HG02642 (cell line): Measurements from ENCODE around the gene SV2C.

Source experiments
- ATAC-seq: cut with Tn5 transposase; IDR thresholded peaks from one replicate; pipeline ENCODE4 v1.9.1; 2021; ENCODE audit warnings: mild to moderate bottlenecking; ENCODE audit not compliant: unreplicated experiment, poor library complexity

SV2C gene

DNA sequence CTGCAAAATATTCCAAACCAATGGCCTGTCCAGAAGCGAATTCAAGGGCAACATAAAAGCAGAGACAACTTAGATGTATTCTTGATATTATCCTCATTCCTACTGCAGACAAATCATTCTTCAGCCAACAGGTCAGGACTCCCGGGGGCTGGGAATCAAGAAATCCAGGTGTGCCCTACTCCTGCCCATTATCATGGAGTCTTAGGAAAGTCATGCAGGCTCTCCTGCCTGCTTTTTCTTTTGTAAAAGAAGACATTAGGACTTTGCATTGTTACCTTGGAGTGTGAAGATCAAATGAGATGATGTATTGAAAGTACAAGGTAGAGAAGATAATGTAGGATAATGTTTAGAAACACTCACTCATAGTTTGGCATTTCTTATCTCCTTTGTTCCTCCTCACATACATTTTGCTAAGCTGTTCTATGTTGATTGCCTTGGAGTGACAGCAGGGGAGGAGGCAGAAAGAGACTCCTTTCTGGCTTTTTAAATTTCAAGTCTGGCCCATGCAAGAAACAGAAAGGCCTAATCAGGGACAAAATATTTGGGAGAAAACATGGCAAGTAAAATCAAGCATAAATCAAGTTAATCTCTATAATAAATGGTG is 113.8 kb downstream of the SV2C start:
- no peak for ATAC-seq

DNA sequence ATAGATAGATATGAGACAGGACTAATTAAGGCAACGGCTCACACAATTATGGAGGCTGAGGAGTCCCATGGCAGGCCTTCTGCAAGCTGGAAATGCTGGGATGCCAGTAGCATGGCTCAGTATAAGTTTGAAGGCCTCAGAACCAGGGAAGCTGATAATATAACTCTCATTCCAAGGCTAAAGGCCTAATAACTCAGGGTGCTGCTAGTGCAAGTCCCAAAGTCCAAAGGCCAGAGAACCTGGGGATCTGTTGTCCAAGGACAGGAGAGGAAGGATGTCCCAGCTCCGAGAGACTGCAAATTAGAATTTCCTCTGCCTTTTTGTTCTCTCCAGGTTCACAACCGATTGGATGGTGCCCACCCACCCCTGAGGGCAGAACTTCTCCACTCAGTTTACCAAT is 114.5 kb downstream of the SV2C start:
- ATAC-seq = no peak

DNA sequence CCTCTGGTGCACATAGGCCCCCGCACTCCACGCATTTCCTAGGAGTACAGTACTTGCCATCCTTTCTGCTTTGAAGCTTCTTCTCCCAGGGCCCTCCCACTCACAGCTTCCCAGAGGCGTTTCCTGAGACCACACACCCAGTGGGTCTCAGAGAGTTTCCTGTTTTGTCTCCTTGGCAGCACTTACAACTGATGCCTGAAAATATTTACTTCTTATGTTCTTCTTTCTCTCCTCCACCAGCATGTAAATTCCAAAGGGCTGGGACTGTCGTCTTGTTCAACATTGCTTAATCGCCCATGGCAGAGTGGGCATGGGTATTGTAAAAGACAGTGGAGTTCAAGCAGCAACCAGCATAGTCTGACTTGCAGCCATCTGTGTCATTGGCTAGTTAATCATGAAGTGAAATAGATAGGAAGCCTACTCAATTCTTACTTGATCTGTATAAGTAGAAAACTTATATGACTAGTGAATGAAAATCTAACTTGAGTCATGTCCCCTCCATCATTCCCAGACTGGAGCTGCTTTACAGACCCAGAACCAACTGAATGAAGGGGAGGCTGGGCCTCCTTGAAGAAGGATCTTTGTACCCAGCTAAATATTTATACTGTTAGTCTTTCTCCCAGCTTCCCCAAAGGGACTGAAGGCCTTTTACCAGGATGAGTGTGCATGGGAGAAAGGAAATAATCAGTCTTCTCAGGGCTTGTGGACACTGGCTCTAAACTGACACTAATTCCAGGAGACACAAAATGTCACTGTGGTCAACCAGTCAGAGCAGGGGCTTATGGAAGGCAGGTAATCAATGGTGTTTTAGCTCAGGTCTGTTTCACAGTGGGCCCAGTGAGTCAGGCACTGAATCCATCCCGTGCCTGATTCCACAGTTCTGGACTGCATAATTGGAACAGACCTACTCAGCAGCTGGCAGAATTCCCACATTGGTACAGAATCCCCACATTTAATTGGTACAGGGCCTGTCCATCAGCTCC is 116.4 kb downstream of the SV2C start:
- ATAC-seq = no peak

DNA sequence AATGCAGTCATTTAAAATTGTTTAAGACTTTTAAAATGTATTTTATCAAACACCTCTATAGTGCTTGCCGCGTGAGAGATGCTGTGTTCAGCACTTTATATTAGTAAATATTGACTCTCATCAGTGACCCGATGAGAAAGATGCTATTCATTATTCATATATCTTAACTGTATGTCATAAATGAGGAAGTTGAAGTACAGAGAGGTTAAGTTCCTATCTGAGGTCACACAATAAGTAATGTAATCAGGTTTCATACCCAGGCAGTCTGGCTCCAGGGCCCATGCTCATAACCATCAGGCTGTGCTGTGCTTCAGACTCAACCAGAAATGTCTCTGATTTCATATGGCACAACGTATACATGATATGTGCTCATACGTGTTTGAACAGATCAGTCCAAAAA is 119.0 kb downstream of the SV2C start:
- no peak for ATAC-seq

DNA sequence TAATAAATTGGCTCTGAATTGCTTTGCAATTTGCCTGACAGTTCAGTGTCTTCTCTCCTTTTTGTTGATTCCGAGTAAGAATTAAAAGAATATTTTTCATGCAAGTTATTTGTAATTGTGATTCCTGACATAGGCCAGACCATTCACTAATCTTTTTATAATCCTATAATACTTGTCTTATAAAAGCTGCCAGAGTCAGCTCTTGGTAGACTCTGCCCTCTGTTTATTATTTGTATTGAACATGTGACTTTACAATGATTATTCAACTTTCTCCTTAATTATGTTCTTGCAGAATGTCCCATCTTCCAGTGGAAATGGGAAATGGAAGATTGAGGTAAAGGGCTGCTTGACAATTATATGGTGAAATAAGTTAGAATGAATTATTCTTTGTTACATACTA is 121.0 kb downstream of the SV2C start:
- ATAC-seq = no peak

DNA sequence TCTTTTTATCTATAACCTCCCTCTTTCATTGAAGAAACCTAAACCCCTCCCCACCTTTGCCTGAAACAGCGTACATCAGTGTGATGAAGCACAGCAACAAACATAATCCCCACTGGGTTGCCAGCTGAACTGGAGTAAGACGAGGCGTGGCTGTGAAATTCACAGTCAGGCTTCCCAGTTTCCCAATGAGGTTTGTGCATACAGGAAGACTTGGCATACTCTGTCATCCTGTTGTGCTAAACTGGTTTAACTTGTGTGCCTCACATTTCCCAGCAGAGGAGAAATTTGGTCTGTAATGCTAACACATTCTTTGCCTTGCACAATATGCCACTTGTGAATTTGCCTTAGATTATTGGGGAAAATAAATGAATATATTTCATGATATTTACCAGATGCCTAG is 121.5 kb downstream of the SV2C start:
- no peak for ATAC-seq

DNA sequence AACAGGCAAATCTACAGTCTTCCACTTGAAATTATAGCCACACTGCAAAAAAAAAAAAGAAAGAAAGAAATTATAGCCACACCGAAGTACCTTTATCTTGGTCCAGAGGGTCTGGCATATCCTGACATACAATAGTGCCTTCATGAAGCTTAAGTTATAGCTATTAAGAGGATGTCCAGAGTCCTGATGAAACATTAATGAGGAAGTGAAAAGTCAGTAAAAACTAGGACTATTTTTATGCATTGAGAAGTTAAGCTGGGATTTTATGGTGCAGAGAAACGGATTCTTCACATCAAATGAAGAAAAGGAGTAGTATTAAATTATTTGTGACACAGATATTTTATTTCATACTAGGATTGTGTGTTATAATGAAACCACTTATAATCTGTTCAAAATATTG is 123.9 kb downstream of the SV2C start:
- ATAC-seq = no peak

DNA sequence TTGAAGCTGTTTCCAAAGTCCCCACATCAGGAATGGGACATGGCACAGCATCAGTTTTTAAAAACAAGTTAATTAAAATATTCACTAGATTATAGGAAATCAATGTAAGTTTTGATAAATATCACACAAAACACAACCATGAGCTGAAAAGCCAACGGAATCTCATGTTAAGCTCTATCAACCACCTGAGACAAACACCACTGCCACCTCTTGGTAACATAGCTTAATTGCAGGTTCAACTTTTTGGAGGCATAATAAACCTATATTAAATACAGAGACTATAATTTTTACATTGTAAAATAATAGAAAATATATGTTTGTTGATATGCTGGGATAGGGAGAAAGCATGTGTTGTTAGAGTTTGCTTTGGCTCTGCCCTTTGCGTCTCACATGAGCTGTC is 126.1 kb downstream of the SV2C start:
- no peak for ATAC-seq

DNA sequence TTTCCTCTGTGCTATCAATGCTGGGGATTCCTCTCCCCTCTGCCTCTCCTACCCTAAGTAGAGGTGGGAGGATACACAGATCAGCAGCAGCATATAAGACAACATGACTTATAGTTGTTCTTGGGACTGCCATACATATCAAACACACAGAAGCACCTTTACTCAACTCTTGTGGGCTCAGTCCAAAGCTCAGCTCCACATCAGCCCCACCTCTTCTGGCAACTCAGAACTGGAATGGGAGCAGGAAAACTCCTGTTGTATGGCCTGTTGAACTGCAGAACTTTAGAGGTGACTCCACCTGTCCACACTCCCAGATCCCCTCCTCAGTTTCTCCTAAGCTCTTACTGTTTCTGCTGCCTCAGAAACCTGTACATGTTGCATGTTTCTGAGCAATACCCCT is 127.8 kb downstream of the SV2C start:
- ATAC-seq = no peak

DNA sequence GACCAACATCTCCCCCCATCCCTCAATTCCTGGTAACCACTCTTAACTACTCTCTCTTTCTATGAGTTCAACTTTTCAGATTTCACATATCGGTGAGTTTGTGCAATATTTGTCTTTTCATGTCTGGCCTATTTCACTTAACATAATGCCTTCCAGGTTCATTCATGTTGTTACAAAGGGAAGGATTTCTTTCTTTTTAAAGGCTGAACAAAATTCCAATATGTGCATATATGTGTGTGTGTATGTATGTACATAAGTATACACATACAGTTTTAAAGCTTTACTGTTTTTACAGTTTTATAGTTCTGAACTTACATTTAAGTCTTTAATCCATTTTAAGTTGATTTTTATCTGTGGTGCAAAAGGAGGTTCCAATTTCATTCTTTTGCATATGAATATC is 130.7 kb downstream of the SV2C start:
- no peak for ATAC-seq

DNA sequence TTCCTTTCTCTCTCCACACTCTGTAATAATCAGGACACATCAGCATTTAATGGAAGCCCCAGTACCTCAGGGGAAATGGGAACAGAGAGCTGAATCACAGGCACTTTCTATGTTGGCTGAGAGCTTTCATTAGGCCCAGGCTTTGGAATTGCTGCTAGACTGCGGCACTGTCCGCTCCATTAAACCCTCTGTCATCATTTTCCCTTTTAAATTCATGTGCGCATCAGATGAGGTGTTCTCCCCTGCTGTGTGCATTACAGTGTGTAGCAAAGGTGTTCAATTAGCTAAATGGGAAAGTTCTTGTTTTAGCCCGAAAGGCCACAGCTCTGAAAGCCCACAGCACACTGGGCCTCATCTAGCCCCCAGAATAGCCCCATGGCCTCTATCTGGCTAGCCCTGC is 133.6 kb downstream of the SV2C start:
- ATAC-seq = no peak

DNA sequence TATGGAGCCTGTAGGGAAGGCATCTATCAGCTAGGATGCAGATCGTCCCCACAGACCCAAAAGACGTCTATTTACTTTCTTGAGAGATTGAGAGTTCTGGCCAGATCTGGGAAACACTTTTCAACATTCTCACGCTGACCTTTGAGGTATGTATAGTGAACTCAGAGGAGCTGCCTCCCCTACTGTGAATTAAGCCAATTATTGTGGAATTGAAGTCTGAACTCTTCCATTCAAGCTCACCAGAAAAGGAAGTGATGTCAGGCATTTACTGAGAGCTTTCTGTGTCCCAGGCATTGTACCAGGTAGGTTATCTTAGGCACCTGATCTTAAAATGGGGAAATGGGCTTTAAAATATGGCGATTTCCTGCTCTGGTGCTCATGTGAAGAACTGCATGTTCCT is 136.5 kb downstream of the SV2C start:
- ATAC-seq = no peak

DNA sequence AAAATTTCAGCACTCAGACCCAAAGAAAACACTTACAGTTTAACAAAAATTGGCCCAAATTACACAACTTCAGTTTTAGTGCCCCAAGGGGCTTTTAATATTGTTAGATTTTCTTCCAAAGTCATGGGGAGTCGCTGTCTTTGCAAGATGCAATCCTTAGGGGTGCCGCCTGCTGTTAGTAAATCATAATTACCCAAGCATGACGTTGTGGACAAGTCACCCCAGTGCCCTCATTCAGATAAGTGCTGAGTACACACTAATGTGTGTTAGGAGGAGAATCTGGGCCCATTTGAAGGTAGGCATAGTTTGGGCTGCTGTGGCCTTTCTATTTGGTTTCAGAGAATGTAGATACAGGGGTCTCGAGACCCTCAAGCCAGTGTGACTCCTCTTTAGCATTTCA is 138.1 kb downstream of the SV2C start:
- ATAC-seq = no peak

DNA sequence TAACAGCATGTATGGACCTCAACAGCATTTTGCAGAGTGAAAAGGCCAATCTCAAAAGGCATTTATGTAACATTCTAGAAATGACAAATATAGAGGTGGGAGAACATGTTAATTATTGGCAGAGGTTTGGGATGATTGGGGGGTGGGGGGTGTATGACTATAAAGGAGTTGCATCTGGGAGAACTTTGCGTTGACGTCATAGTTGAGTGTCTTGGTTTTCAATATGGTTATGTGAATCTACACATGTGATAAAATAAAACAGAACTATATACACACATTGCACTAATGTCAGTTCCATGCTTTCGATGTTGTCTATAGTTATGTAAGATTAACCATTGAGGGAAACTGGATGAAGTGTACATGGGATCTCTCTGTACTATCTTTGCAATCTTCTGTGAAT is 139.1 kb downstream of the SV2C start:
- ATAC-seq = no peak

DNA sequence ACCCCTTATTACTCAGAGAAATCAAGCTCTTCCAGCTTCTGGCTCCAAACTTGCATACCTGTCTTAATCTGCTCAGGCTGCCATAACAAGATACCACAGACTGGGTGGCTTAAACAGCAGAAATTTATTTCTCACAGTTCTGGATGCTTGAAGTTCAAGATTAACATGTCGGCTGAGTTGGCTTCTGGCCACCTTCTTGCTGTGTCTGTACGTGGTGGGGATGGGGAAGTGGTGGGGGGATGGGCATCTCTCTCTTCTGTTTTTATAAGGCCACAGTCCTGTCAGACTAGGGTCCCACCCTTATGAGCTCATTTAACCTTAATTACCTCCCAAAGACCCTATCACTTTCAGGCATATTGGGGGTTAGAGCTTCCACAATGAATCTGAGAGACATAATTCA is 140.5 kb downstream of the SV2C start:
- ATAC-seq = no peak

DNA sequence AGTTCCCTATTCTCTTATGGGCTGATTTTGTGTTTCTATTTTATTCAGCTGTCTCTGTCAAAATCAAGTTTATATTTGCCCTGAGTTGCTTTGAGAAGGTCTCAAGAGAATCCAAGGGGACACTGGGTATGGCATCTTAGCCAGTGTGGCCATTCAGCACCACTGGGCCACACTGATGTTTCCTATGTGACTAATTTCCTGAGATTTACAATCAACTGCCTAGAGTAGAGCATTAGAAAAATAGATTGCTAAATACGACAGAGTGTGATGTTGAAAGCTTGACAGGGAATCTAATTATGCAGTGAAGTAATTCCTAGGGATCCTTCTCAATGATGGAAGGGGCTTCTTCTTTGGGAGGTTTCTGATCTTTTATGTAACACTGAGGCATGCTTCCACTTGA is 141.7 kb downstream of the SV2C start:
- no peak for ATAC-seq

DNA sequence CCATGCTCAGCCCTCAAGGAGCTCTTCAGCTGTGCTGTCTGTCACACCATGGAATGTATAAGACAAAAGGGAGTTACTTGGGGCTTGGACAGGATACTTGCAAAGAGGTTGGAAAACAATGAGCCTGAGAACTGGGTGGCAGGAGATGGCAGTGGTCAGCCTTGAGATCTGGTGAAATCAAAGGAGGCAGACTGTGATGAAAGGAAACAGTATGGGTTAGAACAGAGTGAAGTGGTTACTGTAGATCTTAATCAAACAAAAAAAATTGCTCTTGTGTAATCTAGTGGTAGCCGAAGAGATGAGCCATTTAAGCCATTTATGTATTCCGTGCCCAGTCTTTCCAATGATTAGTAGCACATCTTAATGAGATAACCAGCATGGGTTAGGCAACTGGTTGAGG is 142.2 kb downstream of the SV2C start:
- no peak for ATAC-seq

DNA sequence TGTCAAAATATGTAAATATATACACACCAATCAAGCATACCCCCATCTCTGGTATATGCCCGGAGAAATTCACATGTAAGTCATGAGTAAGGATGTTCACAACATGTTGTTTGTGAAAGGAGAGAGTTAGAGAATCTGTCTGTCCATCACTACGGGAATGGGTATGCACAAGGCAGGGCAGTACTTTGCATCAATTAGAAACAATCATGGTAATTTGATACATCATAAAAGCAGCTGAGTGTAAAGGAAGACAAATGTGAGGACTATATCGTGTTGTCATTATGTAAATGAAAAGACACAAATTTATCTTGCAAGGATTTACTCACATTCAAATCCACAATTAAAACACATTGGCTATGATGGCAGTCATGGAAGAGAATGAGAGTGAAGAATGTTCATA is 146.7 kb downstream of the SV2C start:
- ATAC-seq = no peak

DNA sequence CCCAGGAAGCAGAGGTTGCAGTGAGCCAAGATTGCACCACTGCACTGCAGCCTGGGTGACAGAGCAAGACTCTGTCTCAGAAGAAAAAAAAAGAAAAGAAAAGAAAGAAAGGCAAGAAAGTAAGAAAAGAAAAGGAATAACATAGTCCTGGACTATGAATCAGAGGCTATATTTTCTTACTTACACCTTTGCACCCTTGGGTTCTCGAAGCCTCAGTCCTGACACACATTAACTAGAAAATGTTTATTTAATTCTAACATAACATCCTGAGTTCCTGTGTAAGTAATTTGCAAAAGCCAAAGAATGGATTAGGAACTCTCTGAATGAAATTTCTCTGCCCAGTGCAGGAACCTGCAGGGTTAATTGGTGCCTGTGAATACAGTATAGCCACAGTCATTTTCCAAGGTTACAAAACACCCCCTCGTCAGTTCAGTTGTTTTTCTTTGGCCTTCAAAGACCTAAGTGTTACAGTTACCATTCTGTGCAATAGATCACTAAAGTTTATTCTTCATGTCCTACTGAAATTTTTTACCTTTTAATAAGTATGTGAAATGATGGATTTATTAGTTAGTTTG is 147.6 kb downstream of the SV2C start:
- ATAC-seq = no peak

DNA sequence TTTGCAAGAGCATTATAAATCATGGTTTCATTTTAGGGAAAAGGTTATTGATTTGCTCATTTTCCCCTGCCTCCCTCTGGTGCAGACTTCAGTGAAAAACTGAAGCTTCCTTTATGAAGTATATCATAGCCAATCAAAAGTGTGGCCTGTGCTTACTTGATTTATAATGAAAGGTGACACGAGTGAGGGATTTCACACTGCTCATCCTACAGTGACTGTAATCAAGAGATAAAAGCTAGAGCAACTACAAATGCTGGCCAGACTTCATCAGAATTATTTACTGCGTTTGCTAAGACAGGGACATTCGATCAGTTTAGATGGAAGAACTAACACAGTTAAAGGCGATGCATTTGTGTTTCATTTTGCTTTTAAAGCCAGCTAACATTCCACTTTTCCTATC is 151.5 kb downstream of the SV2C start:
- no peak for ATAC-seq

DNA sequence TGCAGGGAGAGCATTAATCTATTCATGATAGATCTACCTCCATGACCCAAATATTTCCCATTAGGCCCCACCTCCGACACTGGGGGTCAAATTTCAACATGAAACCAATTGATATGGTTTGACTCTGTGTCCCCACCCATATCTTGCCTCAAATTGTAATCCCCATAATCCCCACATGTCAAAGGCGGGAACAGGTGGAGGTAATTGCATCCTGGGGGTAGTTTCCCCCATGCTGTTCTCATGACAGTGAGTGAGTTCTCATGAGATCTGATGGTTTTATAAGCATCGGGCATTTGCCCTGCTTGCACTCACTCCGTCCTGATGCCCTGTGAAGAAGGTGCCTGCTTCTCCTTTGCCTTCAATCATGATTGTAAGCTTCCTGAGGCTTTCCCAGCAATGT is 153.5 kb downstream of the SV2C start:
- ATAC-seq = no peak

DNA sequence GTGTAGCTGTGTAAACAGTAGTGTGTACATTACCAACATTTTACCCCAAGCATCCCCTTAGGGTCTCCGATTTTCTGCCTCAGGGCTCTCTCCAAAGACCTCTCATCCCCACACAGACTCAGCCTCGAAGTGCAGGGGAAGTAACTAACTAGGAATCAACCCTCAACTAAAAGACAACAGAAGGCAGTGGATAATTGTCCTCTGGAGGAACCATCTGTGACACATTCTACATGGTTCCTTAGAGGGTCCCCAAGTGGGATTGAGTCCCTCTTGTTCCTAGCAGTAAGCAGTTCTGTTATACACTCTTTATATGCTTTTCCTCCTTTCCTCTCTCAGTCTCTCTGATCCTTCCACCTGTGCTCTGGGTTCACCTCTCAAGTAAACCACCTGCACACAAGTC is 157.2 kb downstream of the SV2C start:
- ATAC-seq = no peak
